Activated CD4-positive, alpha-beta T cell treated with anti-CD3 and anti-CD28 coated beads, Interleukin-2, amount 50 U/mL, for 1 hour (primary cell): ENCODE data around the gene RPS6KC1.
"Not testable (repeated sequence)": the region's sequence is repeated elsewhere in the genome, so short reads cannot be mapped to it uniquely, and the experiment has no call there.

Source experiments
- DNase-seq: peaks from one replicate; pipeline ENCODE4 v3.0.0-alpha.2; 2020

The RPS6KC1 gene

DNA sequence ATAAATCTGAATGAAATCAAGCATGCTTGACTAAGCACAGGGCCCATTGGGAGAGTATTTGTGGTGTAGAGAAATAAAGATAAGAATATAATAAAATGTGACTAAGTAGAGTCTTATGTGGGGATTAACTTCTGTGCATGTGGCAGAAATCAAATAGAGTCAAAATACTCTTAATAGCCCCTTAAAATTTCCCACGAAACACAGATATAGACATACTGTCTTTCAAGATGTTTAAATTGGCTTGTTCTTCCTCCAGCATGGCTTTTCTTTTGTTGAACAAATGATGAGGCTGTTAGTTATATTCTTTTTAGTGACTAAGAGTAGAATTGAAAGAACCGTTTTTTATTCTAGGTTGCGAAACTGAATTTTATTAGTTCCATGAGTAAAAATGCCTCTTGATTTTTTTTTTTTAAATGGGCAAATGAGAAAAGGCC is 112.3 kb downstream of the RPS6KC1 start:
- DNase-seq = no peak

DNA sequence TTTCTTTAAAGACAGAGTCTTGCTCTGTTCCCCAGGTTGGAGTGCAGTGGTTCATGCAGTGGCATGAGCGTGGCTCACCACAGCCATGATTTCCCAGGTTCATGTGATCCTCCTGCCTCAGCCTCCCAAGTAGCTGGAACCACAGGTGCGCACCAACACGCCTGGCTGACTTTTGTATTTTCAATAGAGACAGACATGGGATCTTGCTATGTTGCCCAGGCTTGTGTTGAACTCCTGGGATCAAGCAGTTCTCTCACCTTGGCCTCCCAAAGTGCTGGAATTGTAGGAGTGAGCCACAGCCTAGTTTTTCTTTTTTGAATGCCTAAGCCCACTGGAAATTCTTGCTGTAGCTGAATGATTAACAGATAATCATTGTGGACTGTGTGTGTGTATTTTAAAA is 113.5 kb downstream of the RPS6KC1 start:
- no peak for DNase-seq

DNA sequence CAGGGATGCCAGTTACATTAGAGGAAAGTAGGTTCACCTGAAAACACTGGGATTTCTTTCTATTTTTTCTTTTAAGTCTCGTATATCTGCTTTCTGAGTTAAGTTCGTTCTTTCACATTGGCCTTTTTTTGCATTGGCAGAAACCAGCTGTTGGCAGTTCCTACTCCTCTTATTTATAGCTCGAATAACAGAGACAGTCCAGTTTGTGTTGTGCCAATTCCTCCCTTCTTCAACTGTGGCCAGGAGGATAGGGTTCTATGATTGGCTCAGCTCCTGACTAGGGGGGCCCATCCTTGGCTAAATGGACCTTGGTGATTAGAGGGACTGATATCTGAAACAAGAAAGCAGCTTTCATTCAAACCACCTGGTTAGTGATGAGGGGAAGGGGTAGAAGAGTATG is 115.8 kb downstream of the RPS6KC1 start:
- DNase-seq = no peak

DNA sequence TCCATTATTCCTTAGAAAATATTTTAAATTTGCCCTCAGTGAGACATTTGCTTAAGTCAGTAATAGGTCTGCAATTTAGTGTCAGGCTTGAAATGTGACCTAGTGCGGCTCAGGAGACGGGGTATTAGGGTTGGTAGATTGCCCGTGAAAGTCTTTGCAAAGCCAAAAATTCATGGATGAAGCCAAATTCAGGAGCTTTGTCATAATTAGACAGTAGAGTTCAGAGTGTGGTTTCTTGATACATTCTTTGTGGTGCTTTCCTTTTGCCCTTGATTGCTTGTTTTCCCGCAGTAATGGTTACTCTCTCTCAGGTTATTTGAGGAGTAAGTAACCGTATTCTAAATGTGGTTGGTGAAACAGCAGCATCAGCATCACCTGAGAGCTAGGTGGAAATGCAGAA is 120.7 kb downstream of the RPS6KC1 start:
- DNase-seq = no peak

DNA sequence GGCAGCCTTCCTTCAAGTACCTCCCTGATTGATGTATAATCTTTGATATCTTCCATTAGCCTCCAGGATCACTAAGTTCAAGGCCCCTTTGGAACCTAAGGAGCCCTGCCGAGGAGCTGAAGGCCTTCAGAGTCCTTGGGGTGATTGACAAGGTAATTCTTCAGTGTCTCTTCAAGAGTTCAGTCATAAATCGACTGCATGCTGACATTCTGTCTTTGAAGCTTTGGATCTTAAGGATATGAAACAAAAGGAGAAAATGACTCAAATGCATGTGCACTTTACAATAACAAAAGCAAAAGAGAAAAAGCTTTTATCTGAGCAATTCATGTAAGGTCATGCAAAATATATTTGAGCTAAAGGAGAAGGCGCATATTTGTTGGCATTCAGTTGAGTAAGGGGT is 125.3 kb downstream of the RPS6KC1 start:
- no peak for DNase-seq

DNA sequence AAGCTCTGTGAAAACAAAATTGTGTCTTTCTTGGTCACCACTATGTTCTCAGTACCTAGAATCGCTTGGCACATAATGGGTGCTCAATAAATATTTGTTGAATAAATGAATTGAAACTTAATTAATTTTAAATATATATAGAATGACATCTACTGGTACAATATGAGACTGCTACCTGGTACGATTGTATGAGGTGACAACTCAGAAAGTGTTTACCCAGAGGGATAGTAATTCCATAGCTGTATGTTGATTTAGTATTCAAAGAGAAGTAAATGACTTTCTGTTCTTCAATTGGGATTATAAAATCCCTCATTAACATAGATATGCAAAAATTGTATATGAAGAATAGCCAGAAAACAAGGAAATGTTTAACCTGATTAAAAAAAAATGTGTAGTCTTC is 128.7 kb downstream of the RPS6KC1 start:
- DNase-seq = no peak

DNA sequence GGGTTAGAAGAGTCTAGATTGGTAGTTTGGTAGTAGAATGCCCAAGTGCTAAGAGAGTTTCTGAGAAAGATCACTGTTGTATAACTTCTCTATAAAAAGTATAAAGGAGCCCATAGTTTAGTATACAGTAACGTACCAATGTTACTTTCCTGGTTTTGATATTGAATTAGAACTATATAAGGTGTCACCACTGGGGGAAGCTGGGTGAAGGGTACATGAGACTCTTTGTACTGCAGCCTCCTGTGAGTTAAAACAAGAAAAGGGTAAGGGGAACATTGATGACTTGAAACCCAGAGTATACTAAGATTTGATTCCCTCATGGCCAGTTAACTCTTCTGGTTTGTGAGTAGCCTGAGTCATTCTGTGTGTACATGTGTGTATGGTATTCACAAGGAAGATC is 129.8 kb downstream of the RPS6KC1 start:
- DNase-seq = no peak

DNA sequence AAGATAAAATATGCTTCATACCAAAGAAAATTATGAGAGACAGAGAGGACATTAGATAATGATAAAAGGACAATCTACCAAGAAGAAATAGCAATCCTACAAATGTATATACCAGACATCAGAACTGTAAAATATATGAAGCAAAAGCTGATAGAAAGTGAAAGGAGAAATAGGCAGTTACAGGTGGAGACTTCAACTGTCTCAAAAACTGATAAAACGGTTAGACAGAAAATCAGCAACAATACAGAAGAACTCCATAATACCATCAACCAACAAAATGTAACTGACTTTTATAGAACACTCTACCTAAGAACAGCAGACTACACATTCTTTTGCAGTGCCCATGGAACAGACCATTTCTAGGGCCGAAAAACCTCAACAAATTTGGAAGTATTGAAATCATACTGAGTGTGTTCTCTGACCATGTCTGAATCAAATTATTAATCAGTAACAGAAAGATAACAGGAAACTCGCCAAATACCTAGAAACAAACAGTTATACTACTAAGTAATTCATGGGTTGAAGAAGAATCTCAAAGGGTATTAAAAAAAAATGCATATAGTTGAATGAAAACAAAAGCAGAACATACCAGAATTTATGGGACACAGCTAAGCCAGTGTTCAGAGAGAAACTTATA is 132.1 kb downstream of the RPS6KC1 start:
- no peak for DNase-seq

DNA sequence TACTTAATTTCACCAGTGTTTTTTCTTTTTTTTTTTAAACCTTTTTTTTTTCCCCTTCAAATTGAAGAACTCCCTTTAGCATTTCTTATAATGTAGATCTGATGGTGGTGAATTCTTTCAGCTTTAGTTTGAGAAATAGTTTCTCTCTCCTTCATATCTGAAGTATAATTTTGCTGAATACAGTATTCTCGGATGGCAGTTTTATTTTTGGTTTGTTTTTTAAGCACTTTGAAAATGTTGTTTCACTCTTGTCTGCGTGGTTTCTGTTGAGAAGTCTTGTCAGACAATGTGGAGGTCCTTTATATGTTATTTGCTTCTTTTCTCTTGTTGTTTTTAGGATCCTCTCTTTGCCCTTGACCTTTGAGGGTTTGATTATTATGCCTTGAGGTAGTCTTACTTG is 135.1 kb downstream of the RPS6KC1 start:
- DNase-seq = no peak

DNA sequence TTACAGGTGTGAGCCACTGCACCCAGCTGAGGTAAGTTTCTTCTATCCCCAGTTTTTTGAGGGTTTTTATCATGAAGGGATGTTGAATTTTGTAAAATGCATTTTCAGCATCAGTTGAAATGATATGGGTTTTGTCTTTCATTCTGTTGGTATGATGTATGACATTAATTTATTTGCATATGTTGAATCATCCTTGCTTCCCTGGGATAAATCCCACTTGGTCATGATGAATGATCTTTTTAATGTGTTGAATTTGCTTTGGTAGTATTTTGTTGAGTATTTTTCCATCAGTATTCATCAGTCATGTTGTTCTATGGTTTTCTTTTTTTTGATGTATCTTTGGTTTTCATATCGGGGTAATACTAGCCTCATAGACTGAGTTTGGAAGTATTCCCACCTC is 141.0 kb downstream of the RPS6KC1 start:
- DNase-seq = no peak

DNA sequence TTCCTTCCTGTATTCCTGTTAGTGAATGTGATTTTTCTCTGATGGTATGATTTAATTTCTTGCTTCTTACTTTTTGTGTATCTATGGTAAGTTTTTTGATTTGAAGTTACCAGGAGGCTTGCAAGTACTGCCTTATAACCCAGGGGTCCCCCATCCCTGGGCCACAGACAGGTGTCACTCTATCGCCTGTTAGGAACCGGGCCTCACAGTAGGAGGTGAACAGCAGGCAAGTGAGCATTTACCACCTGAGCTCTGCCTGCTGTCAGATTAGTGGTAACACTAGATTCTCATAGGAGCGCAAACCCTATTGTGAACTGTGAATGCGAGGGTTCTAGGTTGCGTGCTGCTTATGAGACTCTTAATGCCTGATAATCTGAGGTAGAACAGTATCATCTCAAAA is 143.3 kb downstream of the RPS6KC1 start:
- DNase-seq = no peak

DNA sequence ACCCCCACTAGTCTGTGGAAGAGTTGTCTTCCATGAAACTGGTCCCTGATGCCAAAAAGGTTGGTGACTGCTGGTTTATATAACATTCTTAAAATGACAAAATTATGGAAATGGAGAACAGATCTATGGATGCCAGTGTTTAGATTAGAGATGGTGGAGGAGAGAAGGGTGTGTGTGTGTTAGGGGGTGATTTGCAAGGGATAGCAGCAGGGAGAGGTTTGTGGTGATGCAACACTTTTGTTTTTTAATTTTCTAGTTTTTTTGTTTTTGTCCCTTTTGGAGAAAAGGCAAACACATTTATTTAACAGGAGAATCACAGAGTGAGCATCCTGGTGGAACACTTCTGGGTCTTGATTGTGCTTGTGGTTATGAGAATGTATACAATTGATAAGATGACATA is 143.8 kb downstream of the RPS6KC1 start:
- no peak for DNase-seq

DNA sequence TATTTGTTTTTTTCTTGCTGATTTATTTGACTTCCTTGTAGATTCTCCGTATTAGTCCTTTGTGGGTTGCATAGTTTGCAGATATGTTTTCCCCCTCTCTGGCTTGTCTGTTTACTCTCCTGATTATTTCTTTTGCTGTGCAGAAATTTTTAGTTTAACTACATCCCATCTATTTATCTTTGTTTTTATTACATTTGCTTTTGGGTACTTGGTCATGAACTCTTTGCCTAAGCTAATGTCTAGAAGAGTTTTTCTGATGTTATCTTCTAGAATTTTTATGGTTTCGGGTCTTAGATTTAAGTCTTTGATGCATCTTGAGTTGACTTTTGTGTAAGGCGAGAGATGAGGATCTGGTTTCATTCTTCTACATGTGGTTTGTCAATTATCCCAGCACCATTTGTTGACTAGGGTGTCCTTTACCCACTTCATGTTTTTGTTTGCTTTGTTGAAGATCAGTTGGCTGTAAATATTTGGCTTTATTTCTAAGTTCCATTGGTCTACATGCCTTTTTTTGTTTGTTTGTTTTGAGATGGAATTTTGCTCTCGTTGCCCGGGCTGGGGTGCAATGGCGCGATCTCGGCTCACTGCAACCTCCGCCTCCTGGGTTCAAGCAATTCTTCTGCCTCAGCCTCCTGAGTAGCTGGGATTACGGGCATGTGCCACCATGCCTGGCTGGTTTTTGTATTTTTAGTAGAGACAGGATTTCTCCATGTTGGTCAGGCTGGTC is 145.4 kb downstream of the RPS6KC1 start:
- not testable (repeated sequence) for DNase-seq

DNA sequence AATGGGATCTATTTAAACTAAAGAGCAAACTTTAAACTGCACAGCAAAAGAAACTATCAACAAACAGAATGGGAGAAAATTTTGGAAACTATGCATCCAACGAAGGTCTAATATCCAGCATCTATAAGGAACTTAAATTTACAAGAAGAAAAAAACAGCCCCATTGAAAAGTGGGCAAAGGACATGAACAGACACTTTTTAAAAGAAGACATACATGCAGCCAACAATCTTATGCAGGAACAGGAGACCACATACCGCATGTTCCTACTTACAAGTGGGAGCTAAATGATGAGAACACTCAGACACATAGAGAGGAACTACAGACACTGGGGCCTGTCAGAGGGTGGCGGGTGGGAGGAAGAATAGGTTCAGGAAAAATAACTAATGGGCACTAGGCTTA is 149.6 kb downstream of the RPS6KC1 start:
- DNase-seq = no peak

DNA sequence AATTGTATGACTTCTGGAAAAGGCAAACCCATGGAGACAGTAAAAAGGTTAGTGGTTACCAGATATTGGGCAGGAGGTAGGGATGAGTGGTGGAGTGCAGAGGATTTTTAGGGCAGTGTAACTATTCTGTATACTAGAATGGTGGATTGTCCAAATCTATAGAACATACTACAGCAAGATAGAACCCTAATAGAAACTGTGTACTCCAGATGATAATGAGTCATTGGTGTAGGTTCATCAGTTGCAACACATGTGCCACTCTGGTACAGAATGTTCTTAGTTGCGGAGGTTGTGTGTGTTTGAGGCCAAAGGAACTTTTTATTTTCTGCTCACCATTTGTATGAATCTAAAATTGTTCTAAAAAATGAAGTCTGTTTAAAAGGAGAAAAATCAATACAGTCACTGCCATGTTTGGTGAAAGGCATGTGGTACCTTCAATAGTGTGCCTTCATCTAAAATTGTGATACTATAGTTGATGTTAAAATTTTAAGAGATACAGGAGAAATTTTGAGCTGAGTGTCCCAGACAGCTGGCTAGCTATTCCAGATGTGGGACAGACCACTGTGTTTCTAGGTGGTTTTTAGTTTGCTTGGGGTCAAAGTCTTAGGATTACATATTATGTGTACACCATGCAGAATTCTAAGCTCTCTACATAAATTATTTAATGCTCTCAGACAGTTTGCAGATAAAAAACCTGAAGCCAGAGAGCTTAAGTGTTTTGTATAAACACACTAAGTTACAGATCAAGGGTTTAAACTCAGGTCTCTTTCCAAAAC is 150.5 kb downstream of the RPS6KC1 start:
- no peak for DNase-seq

DNA sequence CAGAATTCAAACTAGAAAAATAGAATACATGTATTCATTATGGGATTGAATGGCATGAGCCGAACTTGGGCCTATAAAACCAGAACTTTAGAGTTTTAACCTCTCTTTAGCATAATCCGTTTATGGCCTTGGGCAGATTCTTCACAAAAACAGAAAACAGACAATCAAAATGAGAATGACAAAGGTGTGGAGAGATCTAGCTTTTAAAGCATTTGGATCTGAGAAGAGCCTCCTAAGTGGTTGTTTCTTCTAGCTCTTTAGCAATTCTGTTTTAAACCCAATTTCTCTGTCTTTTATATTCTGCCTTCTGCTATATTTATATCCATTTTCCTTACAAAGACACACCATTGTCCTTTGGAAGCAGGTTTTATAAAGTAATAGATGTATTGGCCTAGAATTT is 160.2 kb downstream of the RPS6KC1 start:
- DNase-seq = no peak

DNA sequence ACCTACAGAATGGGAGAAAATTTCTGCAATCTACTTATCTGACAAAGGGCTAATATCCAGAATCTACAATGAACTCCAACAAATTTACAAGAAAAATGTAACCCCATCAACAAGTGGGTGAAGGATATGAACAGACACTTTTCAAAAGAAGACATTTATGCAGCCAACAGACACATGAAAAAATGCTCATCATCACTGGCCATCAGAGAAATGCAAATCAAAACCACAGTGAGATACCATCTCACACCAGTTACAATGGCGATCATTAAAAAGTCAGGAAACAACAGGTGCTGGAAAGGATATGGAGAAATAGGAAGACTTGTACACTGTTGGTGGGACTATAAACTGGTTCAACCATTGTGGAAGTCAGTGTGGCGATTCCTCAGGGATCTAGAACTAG is 168.0 kb downstream of the RPS6KC1 start:
- not testable (repeated sequence) for DNase-seq

DNA sequence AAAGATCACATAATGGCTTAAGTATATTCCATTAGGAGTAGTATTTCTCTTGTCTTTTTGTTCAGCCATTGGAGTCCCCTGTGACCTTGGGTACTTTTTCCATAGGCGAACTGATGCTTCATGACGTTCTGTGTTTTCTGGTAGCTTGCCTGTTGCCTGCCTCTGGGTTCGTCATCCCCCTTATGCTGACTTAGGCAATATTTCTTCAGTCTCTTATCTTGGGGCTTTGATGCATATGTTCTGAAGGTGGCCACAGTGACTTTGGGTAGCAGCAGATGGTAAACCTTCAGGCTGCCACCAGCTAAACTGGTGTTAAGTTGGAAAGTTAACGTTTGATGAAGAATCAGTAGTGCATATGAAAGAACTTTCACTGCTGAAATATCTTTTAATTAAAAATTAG is 170.2 kb downstream of the RPS6KC1 start:
- DNase-seq = no peak

DNA sequence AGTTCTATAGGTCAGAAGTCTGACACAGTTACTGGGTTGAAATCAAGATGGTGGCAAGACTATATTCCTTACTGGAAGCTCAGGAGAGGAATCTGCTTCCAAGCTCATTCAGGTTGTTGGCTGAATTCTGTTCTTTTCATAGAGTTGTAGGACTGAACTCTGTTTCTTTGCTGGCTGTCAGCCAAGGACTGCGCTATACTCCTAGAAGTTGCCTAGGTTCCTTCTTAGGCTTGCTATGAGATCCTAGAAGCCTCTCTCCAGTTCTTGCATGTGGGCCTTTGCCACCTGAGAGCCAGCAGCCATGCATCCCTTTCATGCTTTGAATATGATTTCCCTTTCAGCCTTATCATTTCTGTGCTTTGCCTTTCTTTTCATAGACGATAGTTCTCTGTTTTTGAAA is 176.4 kb downstream of the RPS6KC1 start:
- DNase-seq = no peak

DNA sequence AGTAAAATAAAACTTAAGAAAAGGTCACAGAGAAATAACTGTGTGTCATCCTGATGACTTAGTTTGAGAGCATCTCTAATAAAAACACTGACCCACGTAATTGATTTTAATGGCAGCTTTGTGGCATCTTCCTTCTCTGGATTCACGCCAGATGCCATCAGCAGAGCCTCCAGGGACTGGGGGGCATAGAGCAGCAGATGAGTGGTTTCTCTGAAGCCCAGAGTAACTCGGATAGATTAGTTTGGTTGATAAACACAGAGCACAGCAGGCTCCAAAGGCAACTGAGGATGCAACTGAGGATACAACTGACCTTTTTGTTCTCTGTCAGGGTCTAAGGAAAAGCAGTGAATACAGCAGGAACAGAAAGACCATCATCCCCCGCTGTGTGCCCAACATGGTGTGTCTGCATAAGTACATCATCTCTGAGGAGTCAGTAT is 180.8 kb downstream of the RPS6KC1 start:
- no peak for DNase-seq

DNA sequence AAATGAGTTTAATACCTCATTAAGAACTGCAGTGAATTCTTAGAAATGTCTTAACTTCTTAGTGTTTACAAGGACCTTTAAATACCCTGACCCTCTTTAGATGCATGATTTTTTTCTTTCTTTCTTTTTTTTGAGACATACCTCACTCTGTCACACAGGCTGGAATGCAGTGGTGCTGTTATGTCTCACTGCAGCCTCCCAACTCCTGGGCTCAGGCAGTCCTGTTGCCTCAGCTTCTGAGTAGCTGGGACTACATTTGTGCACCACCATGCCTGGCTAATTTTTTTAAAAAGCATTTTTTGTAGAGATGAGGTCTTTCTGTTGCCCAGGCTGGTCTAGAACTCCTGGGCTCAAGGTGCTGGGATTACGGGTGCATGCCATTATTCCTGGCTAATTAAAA is 191.8 kb downstream of the RPS6KC1 start:
- no peak for DNase-seq

DNA sequence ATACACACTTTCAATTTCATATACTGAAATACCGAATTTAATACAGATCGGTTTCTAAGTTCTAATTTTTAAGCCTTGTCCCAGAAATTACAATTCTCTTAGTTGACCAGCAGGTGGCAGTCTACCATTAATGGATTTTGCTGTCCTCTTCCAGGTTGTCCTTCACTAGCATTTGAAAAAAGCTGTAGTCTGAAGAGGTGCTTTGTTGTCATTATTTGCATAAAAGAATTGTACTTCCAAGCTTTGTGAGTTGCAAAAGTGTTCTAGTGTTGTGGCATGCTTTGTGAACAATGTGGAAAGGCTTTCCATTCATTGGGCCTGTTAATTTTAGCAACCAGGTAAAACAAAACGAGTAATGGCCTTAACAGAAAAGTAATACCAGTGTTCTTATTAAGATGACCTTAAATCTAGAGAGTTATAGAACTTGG is 193.6 kb downstream of the RPS6KC1 start:
- DNase-seq = no peak

DNA sequence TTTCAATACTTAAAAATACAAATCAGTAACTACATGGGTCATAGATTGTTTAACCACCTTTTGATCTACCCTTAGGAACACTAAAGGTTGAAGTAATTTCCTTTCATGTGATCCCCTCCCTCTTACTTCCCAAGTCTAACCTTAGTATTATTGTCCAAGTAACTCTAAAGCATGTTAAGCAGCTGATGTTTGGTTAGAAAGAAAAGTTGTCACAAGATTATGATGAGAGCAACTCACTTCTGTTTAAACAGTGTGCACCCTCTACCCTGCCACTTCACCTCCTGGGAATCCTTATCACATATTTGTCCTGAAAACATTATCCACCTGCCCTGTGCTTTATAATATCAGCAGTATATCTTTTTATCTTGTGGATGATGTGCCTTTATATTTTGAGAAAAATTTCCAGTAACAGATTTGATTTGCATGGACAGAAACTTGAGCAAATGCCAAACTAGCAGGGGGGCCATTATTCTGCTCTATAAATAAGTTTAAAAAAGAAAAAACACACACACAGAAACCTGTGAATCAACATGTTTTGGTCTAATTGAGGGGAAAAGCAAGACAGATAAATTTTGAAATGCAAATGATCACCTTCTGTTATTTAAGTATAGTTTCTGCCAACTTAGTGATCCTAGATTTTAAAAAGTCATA is 194.3 kb downstream of the RPS6KC1 start:
- DNase-seq = no peak

DNA sequence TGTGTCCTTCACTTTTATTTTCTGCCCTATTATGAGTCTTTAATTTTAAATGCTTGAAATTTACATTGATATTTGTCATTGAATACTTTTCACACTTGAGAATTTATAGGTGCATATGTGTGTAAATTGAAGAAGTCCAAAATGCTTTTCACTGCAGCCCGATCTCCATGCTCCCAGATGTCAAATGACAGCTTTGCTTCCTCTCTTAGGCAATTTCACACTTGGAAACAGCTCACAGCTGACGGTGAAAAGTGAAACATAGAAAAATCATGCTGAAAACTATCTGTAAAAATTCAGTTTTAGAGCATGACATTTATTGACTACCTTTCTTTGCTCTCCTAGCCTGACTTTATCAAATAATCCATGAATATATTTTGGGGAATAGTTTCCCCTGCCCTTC is 196.0 kb downstream of the RPS6KC1 start:
- DNase-seq = no peak
